Fibroblast of upper back skin (primary cell): Measurements from ENCODE around the gene CYP4F11.
A peak's percentile ranks its signal among the peaks of the same experiment; 100 is the strongest.
"Not testable (repeated sequence)": the region's sequence is repeated elsewhere in the genome, so short reads cannot be mapped to it uniquely, and the experiment has no call there.

Experiments used
- DNase-seq: peaks from one replicate; pipeline ENCODE4 v3.0.0-alpha.2; 2013

CYP4F11 gene

DNA sequence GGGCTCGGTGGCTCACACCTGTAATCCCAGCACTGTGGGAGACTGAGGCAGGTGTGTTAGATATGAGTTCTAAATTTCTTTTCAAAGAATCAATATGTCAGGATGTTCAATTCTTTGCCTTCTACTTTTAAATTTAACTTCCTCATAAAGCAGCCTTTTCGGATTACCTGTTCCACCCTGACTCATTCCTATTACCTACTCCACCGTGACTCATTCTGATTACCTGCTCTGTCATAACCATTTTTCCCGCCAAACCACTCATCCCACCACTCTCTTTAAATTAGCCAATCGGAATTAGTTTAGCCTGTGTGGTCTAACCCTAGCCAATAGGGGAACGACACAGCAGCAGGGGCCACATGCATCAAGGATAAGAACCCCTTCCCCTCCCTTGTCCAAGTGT lies 60.6 kb downstream of the CYP4F11 start:
- not testable (repeated sequence) for DNase-seq

- no peak for DNase-seq
Observed at GRCh38 chr19:15871570-15871969, 62.8 kb downstream of the CYP4F11 start.

DNA sequence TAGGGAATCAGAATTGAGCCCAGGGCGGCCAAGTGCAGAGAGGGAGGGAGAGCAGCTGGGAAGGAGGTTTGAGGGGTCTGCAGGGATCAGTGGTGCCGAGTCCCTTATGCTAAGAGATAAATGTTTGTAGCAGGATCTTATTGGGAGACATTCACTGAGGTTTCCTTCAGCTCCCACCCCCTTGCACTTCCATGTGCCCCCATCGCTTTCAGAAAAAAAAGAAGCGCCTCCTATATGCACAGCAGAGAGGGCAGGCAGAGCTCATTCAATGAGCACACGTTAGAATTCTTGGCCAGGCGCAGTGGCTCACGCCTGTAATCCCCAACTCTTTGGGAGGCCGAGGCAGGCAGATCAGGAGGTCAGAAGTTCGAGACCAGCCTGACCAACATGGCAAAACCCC lies 64.5 kb downstream of the CYP4F11 start:
- no peak for DNase-seq

DNA sequence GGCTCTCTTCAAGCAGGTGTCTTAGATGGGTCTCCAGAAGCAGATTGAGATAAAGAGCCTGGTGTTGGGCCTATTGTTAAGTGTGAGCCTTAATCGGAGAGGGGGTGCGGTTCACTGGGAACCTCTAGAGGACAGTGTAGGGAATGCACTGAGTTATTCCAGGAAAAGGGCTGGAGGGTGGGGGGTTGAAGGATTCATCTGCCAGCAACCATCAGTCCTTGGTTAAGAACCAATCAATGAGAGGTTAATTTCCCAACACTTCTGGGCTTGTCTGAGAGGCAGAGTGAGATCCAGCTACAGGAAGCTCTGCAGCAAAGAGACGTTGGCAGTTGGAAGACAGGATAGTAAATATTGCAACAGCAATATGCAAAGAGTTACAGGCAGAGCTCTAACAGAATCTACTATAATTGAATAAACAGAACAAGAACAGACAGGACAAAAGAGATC lies 65.2 kb downstream of the CYP4F11 start:
- DNase-seq = peak; percentile 8

- no peak for DNase-seq
Observed at GRCh38 chr19:15866636-15867035, 67.7 kb downstream of the CYP4F11 start.

DNA sequence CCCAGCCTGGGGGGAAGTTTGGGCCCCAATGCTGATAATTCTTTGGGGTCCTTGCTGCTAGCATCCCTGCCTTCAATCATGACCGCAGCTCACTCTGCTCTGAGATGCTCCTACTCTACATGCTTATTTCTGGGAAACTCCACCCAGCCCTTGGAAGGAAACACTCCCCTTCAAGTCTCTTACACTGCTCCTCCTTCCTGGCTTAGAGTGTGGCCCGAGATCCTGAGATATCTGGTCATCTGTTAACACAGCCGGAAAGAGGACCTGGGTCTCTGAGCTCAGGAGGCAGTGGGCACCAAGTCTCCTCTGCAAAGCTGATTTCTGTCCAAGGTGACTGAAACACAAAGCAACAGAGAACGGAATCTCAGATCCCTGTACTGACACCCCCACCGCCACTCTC lies 69.5 kb downstream of the CYP4F11 start:
- DNase-seq = no peak

DNA sequence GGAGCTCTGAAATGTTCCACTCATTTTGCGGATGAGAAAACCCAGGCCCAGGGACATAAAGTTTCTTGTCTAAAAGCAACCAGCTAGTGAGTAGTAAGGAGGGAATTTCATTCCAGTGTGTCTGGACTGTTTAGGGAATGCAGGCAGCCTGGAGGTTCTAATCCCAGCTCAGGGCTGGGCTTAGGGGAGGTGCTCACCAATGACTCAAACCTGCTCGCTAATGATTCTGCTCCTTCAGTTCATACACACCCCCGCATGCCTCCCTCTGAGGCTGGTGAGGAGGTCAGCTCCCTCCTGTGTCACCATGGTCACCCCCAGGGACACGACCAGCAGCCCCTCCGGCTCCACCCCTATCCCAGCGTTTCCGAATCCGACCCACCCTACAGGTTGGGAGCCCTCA lies 71.1 kb downstream of the CYP4F11 start:
- DNase-seq = no peak

GRCh38 chr19:15862444-15862843 lies 71.9 kb downstream of the CYP4F11 start:
- DNase-seq = no peak
